Measurements from ENCODE around the gene IFITM2. TPM values are rescaled to one million over a fixed set of nuclear protein-coding genes. Genes with fewer than 3 reads are reported as not detected.
A peak's percentile ranks its signal among the peaks of the same experiment; 100 is the strongest.

Gene IFITM2
- total and polyA plus RNA-seq, 2 donors from 2014 or later: 814 to 1,111 TPM

DNA sequence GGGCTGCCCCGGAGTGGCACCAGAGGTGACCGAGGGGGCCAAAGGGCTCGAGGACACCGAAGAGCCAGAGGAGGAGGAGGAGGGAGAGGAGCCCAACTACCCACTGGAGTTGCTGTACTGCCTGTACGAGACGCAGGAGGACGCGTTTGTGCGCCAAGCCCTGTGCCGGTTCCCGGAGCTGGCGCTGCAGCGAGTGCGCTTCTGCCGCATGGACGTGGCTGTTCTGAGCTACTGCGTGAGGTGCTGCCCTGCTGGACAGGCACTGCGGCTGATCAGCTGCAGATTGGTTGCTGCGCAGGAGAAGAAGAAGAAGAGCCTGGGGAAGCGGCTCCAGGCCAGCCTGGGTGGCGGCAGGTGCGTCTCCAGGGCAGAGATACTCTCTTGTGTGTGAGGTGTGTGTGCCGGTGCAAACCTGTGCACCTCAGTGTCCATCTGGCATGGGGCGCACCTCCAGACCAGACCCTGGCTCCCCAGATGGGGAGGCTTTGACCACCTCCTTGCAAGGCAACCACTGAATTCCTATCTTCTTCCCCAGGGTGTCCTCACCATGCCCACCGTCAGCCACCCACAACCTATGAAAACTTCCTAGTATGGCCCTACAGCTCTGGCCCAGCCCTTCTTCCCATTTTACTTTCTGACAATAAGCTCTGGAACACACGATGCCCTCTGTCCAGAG, 26.0 kb upstream of the IFITM2 start:
- Histone ChIP-seq H3K9ac (ENCODE audit: low read length in 3 of 3) (no peak overlapping the region), H3K27ac (ENCODE audit: low read depth in 2 of 2, low read length in 2 of 2) (no peak overlapping the region), H3K27me3 (ENCODE audit: control insufficient read depth, insufficient read depth, low read length) (peaks cover 19% of the 10 kb centered on the region), H3K4me1 (ENCODE audit: control insufficient read depth in 2 of 3, insufficient read depth in 2 of 3, low read depth in 1 of 3, low read length in 3 of 3) (peaks cover 0 to 14% (median 0%) of the 10 kb centered on the region in 3 donors), H3K36me3 (ENCODE audit: control insufficient read depth in 2 of 3, insufficient read depth in 3 of 3, low read length in 3 of 3) (no peaks in the 10 kb centered on the region), H3K4me3 (ENCODE audit: low read length in 3 of 3) (peak overlapping the region in 1 of 3 donors; percentile 7), H3K9me3 (ENCODE audit: control insufficient read depth in 2 of 3, insufficient read depth in 1 of 3, low read length in 3 of 3) (no peaks in the 10 kb centered on the region)
- DNase-seq (peak in 2 of 5 donors; percentile 45 to 75), FAIRE-seq (no peak)
- TF ChIP-seq, protein P1, sequence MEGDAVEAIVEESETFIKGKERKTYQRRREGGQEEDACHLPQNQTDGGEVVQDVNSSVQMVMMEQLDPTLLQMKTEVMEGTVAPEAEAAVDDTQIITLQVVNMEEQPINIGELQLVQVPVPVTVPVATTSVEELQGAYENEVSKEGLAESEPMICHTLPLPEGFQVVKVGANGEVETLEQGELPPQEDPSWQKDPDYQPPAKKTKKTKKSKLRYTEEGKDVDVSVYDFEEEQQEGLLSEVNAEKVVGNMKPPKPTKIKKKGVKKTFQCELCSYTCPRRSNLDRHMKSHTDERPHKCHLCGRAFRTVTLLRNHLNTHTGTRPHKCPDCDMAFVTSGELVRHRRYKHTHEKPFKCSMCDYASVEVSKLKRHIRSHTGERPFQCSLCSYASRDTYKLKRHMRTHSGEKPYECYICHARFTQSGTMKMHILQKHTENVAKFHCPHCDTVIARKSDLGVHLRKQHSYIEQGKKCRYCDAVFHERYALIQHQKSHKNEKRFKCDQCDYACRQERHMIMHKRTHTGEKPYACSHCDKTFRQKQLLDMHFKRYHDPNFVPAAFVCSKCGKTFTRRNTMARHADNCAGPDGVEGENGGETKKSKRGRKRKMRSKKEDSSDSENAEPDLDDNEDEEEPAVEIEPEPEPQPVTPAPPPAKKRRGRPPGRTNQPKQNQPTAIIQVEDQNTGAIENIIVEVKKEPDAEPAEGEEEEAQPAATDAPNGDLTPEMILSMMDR (IDR thresholded peaks at IDR 0.05; ENCODE audit: borderline replicate concordance, extremely low read depth, insufficient read depth): no peak
- intact Hi-C loops (cut with DNase I): no loop called here

DNA sequence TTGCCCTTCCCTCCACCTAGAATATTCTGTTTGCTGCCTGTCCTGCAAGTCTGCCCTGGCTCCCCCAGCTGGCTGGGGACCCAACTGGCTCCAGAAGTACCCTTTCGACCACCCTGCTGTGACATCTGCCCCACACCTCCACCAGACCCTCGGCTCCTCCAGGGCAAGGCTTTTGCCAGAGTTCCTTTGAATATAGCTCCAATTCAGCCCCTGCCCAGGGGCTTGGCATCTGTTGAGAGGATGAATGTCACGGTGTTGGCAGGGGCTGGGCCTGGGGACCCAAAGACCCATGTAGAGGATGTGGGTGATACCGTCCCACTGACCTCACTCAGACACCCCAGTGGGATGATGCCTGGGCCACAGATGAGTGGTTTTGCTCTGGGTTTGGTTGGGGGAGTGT, 25.4 kb upstream of the IFITM2 start:
- intact Hi-C loops (cut with DNase I): no loop called here
- peaks cover 19% of the 10 kb centered on the region for H3K27me3 ChIP-seq (ENCODE audit: control insufficient read depth, insufficient read depth, low read length)
- no peak overlapping the region for H3K9ac ChIP-seq (ENCODE audit: low read length in 3 of 3)
- H3K9me3 ChIP-seq (ENCODE audit: control insufficient read depth in 2 of 3, insufficient read depth in 1 of 3, low read length in 3 of 3): no peaks in the 10 kb centered on the region
- peaks cover 0 to 14% (median 0%) of the 10 kb centered on the region in 3 donors for H3K4me1 ChIP-seq (ENCODE audit: control insufficient read depth in 2 of 3, insufficient read depth in 2 of 3, low read depth in 1 of 3, low read length in 3 of 3)
- H3K36me3 ChIP-seq (ENCODE audit: control insufficient read depth in 2 of 3, insufficient read depth in 3 of 3, low read length in 3 of 3): no peaks in the 10 kb centered on the region
- TF ChIP-seq, protein P1 (IDR thresholded peaks at IDR 0.05; ENCODE audit: borderline replicate concordance, extremely low read depth, insufficient read depth): no peak
- H3K4me3 ChIP-seq (ENCODE audit: low read length in 3 of 3): no peak overlapping the region
- H3K27ac ChIP-seq (ENCODE audit: low read depth in 2 of 2, low read length in 2 of 2): no peak overlapping the region
- FAIRE-seq: no peak
- DNase-seq: peak in 1 of 5 donors; percentile 60

DNA sequence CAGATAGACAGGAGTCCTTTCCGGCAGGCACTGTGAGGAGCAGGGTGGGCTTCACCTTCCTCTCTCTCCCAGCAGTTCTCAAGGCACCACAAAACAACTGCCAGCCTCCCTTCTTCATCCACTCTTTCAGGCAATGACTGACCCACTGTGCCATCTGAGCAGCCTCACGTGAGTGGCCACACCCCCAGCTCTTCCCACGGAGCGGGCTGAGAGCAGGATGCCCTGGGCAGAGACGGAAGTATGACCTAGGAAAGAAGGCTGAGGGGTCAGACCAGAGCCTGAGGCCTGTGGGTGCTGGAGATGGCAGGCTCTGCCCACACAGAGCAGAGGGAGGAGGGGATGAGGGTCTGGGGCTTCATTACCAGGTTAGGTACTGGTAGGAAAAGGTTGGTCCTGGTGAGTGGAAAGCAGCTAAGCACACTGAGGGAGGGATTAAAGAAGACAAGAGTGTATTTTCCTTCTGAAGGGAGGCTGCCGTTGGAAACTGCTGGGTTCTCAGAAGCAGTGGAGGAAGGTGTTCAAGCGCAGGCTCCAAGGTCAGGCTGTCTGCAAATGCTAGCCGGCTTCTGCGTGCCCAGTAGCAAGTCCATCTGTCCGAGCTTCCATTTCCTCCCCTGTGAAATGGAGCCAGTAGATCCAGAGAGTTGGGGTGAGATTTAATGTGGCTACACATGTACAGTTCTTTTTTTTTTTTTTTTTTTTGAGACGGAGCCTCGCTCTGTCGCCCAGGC, 24.8 kb upstream of the IFITM2 start:
- Histone ChIP-seq H3K27ac (ENCODE audit: low read depth in 2 of 2, low read length in 2 of 2) (no peak overlapping the region), H3K9me3 (ENCODE audit: control insufficient read depth in 2 of 3, insufficient read depth in 1 of 3, low read length in 3 of 3) (no peaks in the 10 kb centered on the region), H3K27me3 (ENCODE audit: control insufficient read depth, insufficient read depth, low read length) (peaks cover 19% of the 10 kb centered on the region), H3K4me1 (ENCODE audit: control insufficient read depth in 2 of 3, insufficient read depth in 2 of 3, low read depth in 1 of 3, low read length in 3 of 3) (peaks cover 0 to 14% (median 0%) of the 10 kb centered on the region in 3 donors), H3K4me3 (ENCODE audit: low read length in 3 of 3) (no peak overlapping the region), H3K9ac (ENCODE audit: low read length in 3 of 3) (no peak overlapping the region), H3K36me3 (ENCODE audit: control insufficient read depth in 2 of 3, insufficient read depth in 3 of 3, low read length in 3 of 3) (no peaks in the 10 kb centered on the region)
- FAIRE-seq (no peak), DNase-seq (peak in 1 of 5 donors; percentile 55)
- intact Hi-C loops (cut with DNase I): no loop called here
- TF ChIP-seq, protein P1 (IDR thresholded peaks at IDR 0.05; ENCODE audit: borderline replicate concordance, extremely low read depth, insufficient read depth): no peak

Measured in kidney (tissue), 14 donors.